GM19023 (cell line): ENCODE measurements around the gene NIM1K.
"Not testable (repeated sequence)": the region's sequence is repeated elsewhere in the genome, so short reads cannot be mapped to it uniquely, and the experiment has no call there.

Source experiments
- ATAC-seq: cut with Tn5 transposase; IDR thresholded peaks from one replicate; pipeline ENCODE4 v1.9.1; 2021; ENCODE audit warnings: mild to moderate bottlenecking, moderate library complexity; ENCODE audit not compliant: unreplicated experiment

Gene NIM1K

DNA sequence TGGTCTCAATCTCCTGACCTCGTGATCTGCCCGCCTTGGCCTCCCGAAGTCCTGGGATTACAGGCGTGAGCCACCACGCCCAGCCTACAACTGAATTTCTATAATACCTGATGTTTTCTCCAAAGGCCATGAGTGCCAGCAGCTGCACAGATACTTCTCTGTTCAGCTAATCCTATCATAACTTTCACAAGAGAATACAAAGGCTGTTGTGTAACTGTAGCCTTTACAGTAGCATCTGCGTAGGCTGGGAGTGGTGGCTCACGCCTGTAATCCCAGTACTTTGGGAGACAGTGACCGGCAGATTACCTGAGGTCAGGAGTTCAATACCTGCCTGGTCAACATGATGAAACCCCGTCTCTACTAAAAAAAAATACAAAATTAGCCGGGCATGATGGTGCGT is 8.9 kb upstream of the NIM1K start:
- ATAC-seq, result not testable (repeated sequence)

- ATAC-seq, result no peak
These were observed 1.0 kb upstream of the NIM1K start for GRCh38 chr5:43190755-43191603.

DNA sequence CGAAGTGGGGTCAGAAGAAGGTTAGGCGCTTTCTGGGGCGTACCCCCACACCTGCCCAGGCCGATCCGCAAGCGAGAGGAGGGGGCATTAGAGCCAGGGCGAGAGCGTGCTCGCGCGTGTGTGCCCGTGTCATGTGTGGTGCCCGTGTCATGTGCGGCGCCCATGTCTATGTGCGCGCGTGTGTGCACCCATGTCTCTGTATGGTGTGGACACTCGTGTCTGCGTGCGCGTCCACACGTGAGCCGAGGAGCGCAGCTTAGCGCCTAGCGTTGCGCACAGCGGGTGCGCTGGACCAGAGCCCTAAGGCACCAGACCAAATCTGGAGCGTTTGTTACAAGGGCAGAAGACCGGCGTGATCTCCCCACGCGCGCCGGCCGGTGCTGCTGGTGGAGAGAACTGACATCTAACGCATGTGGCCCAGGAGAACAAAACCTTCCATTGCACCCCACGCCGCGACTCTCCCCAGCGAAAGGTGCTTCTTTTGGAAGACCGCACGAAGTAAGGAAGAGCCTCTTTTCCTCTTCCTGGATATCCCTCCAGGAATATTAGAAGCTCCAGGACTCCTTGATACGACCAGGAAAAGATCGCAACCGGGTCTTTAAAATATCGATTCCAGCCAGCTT is 644 bp downstream of the NIM1K start:
- peak; percentile 26 for ATAC-seq

DNA sequence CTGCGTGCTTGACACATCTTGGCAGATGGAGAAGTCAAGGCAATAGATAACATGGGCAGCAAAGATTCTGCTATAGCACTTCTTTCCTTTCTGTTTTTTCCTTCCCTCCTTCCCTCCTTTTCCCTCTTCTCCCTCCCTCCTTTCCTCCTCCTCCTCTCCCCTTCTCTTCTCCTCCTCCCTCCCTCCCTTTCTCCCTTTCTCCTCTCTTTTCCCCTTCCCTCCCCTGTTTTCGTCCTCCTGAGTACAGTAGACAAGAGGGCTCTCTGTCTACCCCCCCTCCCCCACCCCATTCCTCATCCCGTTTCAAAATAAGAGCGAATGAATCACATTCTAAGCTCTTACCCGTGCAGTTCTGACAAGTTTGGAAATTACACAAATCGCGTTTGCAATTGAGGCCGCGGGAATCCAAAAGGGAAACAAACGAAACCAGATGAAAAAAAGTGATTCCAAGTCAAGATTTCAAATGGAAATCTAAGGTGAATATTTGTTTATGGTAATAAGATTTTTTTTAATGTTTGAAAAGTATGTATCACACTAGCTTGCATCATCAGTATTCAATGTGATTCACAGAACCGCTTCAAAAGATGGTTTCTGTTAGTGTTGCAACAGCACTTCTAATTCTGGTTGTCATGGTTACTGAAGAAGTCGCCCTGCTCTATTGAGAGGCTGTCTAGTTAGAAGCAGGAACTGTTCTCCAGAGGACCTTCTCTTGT is 1.3 kb downstream of the NIM1K start:
- ATAC-seq, result peak; percentile 22

GRCh38 chr5:43193894-43194265 is 1.9 kb downstream of the NIM1K start:
- ATAC-seq, result no peak

- no peak for ATAC-seq
These were observed 3.7 kb downstream of the NIM1K start for GRCh38 chr5:43195670-43196265.

GRCh38 chr5:43197535-43197934 is 5.5 kb downstream of the NIM1K start:
- no peak for ATAC-seq

DNA sequence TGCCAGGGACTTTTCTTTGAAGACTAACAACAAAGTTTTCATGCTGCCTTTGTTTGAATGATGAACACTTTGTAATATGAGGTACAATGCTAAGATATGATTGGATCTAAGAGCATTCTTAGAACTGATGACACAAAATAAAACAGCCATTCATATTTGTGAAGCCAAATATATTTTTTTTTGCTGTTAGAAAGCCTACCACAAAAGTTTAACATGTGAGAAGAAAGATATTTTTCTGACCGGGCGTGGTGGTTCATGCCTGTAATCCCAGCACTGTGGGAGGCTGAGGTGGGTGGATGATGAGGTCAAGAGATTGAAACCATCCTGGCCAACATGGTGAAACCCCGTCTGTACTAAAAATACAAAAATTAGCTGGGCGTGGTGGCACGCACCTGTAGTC is 9.4 kb downstream of the NIM1K start:
- ATAC-seq, result not testable (repeated sequence)

- ATAC-seq, result no peak
These were observed 10.4 kb downstream of the NIM1K start for GRCh38 chr5:43202380-43202779.

DNA sequence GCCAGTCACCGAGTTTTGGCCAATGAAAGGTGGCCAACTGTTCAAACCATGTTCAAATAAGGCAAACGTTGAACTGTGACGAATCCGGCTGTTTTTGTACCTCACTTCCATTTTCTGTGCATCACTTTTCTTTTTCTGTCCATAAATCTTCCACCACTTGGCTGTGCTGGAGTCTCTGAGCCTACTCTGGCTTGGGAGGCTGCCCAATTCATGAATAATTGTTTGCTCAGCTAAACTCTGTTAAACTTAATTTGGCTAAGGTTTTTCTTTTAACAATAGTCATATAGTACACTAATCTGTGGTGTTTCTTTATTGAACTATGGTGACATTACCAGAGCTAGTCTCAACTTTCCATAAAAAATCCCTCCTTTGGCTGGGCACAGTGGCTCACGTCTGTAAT is 11.3 kb downstream of the NIM1K start:
- no peak for ATAC-seq

- no peak for ATAC-seq
These were observed 12.9 kb downstream of the NIM1K start for GRCh38 chr5:43204958-43205357.

DNA sequence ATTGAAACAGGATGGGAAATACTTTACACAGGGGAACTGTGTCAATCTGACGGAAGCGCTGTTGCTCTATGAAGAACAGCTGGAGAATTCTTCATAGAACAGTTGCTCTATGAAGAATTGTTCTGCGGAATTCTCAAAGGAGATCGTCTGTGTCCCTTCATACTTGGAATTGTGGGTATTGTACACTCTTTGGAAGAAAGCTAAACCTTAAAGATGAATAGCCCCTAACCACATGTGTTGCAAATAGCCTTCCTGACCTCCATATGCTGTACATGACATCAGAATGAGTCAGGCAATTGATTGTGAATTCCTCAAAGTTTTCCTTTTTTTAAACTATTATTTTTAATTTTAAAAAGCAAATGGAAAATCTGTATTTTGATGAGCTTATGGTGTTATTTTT is 15.6 kb downstream of the NIM1K start:
- no peak for ATAC-seq

GRCh38 chr5:43208658-43209057 is 16.6 kb downstream of the NIM1K start:
- ATAC-seq, result no peak

DNA sequence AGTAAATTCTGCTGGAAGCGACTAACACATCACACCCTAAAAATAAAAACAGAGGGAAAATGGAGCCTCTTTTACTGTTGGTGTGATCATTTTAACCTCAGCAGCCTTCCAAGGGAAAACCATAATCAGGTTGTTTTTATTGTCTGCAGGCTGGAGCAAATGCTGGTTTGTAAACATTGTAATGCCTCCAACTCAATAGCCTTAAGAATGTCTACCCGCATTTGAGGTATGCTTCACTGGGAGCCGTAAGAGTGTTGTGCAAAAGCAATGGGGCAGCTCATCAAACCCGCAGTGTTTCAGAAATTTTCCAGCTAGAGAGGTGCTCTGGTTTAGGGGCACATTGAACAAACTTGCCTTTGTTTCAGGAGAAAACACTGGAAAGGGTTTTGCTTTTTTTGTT is 17.0 kb downstream of the NIM1K start:
- no peak for ATAC-seq

GRCh38 chr5:43209833-43210232 is 17.8 kb downstream of the NIM1K start:
- no peak for ATAC-seq

DNA sequence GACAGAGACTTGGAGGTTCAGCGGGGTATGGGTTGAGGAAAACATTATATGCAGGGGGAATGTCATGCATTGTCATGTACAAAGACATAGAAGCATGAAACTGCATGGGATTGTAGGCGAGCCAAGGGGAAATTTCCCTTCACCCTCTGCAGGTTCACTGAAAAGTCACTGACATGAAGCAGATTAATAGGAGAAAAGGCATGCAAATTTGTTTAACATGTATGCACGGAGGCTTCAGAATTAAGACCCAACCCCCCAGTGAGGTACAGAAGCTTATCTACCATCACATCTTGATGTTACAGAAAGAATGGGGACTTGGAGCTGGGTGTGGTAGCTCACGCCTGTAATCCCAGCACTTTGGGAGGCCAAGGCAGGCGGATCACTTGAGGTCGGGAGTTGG is 18.5 kb downstream of the NIM1K start:
- no peak for ATAC-seq

DNA sequence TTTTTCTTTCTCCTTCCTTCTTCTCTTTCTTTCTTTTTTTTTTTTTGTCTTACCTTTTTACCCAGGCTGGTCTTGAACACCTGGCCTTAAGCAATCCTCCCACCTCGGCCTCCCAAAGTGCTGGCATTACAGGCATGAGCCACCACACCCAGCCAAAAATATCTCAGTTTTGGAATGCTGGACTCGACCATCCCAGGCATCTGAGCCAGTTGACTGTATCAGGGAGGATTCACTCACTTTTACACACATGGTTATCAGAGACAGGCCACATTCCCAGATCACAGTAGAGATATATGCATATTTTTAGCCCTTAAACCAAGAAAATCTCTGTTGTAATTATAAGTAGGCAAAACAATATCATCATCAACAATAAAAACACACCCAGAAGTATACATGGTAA is 21.9 kb downstream of the NIM1K start:
- no peak for ATAC-seq

- ATAC-seq, result no peak
These were observed 23.1 kb downstream of the NIM1K start for GRCh38 chr5:43215073-43215631.

DNA sequence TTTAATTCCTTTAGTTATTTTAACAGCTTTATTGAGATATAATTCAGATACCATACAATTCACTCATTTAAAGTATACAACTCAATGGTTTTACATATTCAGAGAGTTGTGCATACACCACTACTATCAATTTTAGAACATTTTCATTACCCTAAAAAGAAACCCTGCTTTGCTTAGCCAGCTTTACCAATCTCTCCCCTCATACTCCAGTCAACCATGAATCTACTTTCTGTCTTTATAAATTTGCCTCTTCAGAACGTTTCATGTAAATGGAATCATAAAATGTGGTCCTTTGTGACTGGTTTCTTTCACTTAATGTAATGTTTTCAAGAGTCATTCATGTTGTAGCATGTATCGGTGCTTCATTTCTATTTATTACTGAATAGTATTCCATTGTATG is 24.9 kb downstream of the NIM1K start:
- no peak for ATAC-seq

GRCh38 chr5:43219120-43219519 is 27.1 kb downstream of the NIM1K start:
- no peak for ATAC-seq

DNA sequence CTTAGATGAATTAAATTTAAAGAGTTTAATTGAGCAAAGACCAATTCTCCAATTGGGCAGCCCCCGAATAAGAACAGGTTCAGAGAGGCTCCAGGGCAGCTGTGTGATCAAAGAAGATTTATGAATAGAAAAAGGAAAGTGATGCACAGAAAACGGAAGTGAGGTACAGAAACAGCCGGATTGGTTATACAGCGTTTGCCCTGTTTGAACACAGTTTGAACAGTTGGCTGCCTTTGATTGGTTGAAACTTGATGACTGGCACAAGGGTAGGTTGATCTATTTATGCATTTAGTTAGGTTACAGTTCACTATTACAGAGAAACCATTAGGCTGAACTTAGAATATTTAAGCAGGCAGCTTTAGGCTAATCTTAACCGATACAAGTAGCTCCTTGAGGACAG is 29.5 kb downstream of the NIM1K start:
- ATAC-seq, result no peak
